CD4-positive, alpha-beta T cell treated with Interleukin-15 for 4 hours (primary cell): ENCODE data around the gene PRKCH.
"Not testable (repeated sequence)": the region's sequence is repeated elsewhere in the genome, so short reads cannot be mapped to it uniquely, and the experiment has no call there.

Experiments
- DNase-seq: peaks from one replicate; pipeline ENCODE4 v3.0.0-alpha.2; 2020; ENCODE audit warnings: low spot score

PRKCH gene

GRCh38 chr14:61308198-61308597, 13.2 kb upstream of the PRKCH start:
- no peak for DNase-seq

GRCh38 chr14:61308701-61309100, 12.7 kb upstream of the PRKCH start:
- DNase-seq: not testable (repeated sequence)

- no peak for DNase-seq
Observed at GRCh38 chr14:61315313-61315712, 6.1 kb upstream of the PRKCH start.

- no peak for DNase-seq
Observed at GRCh38 chr14:61319086-61319485, 2.3 kb upstream of the PRKCH start.

- DNase-seq: no peak
Observed at GRCh38 chr14:61319706-61320105, 1.7 kb upstream of the PRKCH start.

GRCh38 chr14:61320170-61320569, 1.2 kb upstream of the PRKCH start:
- not testable (repeated sequence) for DNase-seq

GRCh38 chr14:61320806-61321384, 484 bp upstream of the PRKCH start:
- no peak for DNase-seq

GRCh38 chr14:61322011-61322798, 826 bp downstream of the PRKCH start:
- no peak for DNase-seq

- peak; percentile 46 for DNase-seq
Observed at GRCh38 chr14:61322799-61323290, 1.5 kb downstream of the PRKCH start.

GRCh38 chr14:61323970-61324369, 2.6 kb downstream of the PRKCH start:
- no peak for DNase-seq

- no peak for DNase-seq
Observed at GRCh38 chr14:61325166-61325565, 3.8 kb downstream of the PRKCH start.

GRCh38 chr14:61326146-61326545, 4.8 kb downstream of the PRKCH start:
- no peak for DNase-seq

- no peak for DNase-seq
Observed at GRCh38 chr14:61326847-61327246, 5.5 kb downstream of the PRKCH start.

GRCh38 chr14:61328626-61329262, 7.4 kb downstream of the PRKCH start:
- no peak for DNase-seq

- no peak for DNase-seq
Observed at GRCh38 chr14:61329478-61330051, 8.2 kb downstream of the PRKCH start.

GRCh38 chr14:61330511-61330910, 9.1 kb downstream of the PRKCH start:
- no peak for DNase-seq

- no peak for DNase-seq
Observed at GRCh38 chr14:61331992-61332657, 10.7 kb downstream of the PRKCH start.

GRCh38 chr14:61332658-61333029, 11.3 kb downstream of the PRKCH start:
- no peak for DNase-seq

GRCh38 chr14:61333087-61333486, 11.7 kb downstream of the PRKCH start:
- no peak for DNase-seq

- DNase-seq: no peak
Observed at GRCh38 chr14:61334197-61334701, 12.9 kb downstream of the PRKCH start.

- DNase-seq: no peak
Observed at GRCh38 chr14:61335049-61335448, 13.7 kb downstream of the PRKCH start.

GRCh38 chr14:61335671-61336275, 14.4 kb downstream of the PRKCH start:
- peak; percentile 69 for DNase-seq
